ENCODE results near the gene RAD50. TPM values are rescaled to one million over a fixed set of nuclear protein-coding genes. Genes with fewer than 3 reads are reported as not detected.

RAD50 gene
- total and polyA plus RNA-seq, 2 of the 4 experiments (the other 2 are of a cell fraction) = 5.2 to 6.2 TPM

DNA sequence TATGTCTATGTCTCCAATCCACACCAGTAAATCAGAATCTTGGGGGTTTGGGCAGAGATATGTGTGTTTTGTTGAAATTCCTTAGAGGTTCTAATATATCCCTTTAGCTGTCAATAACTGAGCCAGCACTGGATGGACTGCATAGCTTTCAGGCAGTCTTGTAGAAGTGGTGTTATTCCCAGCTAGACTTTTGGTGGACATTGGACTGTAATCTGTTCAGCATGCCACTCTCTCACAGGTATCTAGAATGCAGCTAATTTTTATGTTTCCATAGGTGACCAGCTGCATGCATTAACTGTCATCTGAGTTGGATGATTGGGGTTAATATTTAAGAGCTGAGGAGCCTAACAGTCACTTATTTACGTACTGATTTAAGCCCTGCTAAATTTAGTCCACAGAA is 56.1 kb downstream of the RAD50 start:
- no peak overlapping the region for H3K27ac ChIP-seq (ENCODE audit: insufficient read depth, low read length)
- no peak overlapping the region for H3K9ac ChIP-seq (ENCODE audit: low read depth, low read length)
- H3K79me1 ChIP-seq (ENCODE audit: low read depth in 1 of 2, low read length in 2 of 2) = no peaks in the 10 kb centered on the region
- DNase-seq = no peak
- H3K56ac ChIP-seq (ENCODE audit: extremely low read depth, insufficient read depth, low read length) = no peak overlapping the region
- no peak overlapping the region for H3K4me3 ChIP-seq (ENCODE audit: insufficient read depth, low read depth, low read length)
- ChIA-PET POLR2A (ENCODE audit: unreplicated experiment) (no interaction called here), CTCF (no interaction called here)
- H2BK20ac ChIP-seq (ENCODE audit: low read depth, low read length) = no peak overlapping the region
- intact Hi-C loops (cut with micrococcal nuclease) = loop anchor here (5.0 kb wide), 2 partner anchors 41 to 94 kb away; no protein-coding TSS in a partner anchor
- no TSS peak for BruUV-seq (replicated peaks)
- no CpG with 5 or more reads among the region's 1 CpG for WGBS, 2 experiments (ENCODE audit: extremely low coverage in 2 of 2, insufficient read length in 1 of 2)
- ATAC-seq (ENCODE audit: low read depth) = no peak
- no peak overlapping the region for H3K18ac ChIP-seq (ENCODE audit: low read depth, low read length)
- no peaks in the 10 kb centered on the region for H3K9me1 ChIP-seq (ENCODE audit: insufficient read depth, low read length)
- TF ChIP-seq RCOR1 (IDR thresholded peaks at IDR 0.05; ENCODE audit: insufficient replicate concordance, low read length) (no peak), RFX5 (IDR thresholded peaks at IDR 0.05; ENCODE audit: low read depth, low read length) (no peak), FOS (IDR thresholded peaks at IDR 0.05; ENCODE audit: low read depth, low read length) (no peak), BHLHE40 (IDR thresholded peaks at IDR 0.05; ENCODE audit: low read depth, low read length) (no peak), MAZ (IDR thresholded peaks at IDR 0.05; ENCODE audit: borderline replicate concordance, low read depth, low read length) (no peak), MXI1 (IDR thresholded peaks at IDR 0.05; ENCODE audit: borderline replicate concordance, low read depth, low read length) (no peak), MAFK (IDR thresholded peaks at IDR 0.05; ENCODE audit: low read depth, low read length) (no peak)
- H3K4me1 ChIP-seq (ENCODE audit: control insufficient read depth, insufficient read depth, low read length) = no peaks in the 10 kb centered on the region
- H2AK9ac ChIP-seq (replicated peaks; ENCODE audit: low read depth, low read length, poor library complexity) = no peak overlapping the region
- H3K27me3 ChIP-seq (ENCODE audit: control insufficient read depth, insufficient read depth, low read length) = no peaks in the 10 kb centered on the region
- in situ Hi-C loops (cut with MboI; ENCODE audit: low sequenced_read_pairs) = no loop called here
- H4K20me1 ChIP-seq (ENCODE audit: insufficient read depth, low read length) = no peaks in the 10 kb centered on the region
- H2BK120ac ChIP-seq (ENCODE audit: low read depth, low read length) = no peak overlapping the region
- H2AK5ac ChIP-seq (ENCODE audit: low read depth, low read length) = no peak overlapping the region
- no peaks in the 10 kb centered on the region for H3K9me3 ChIP-seq (ENCODE audit: control insufficient read depth, insufficient read depth, low read length)
- no peak overlapping the region for H3K4ac ChIP-seq (ENCODE audit: low read depth, low read length)
- H2BK5ac ChIP-seq (ENCODE audit: low read depth, low read length, poor library complexity, severe bottlenecking) = no peak overlapping the region
- H2AFZ ChIP-seq (replicated peaks; ENCODE audit: low read length, poor library complexity) = no peak overlapping the region
- H4K91ac ChIP-seq (ENCODE audit: insufficient read depth, low read depth, low read length) = no peak overlapping the region
- dilution Hi-C loops (cut with HindIII; ENCODE audit: low sequenced_read_pairs, unreplicated experiment) = no loop called here
- peaks cover 13% of the 10 kb centered on the region; the same call in 1 of the 2 replicates for H3K36me3 ChIP-seq (ENCODE audit: control insufficient read depth, insufficient read depth, low read length)
- H4K8ac ChIP-seq (ENCODE audit: low read depth in 2 of 2, low read length in 2 of 2) = no peak overlapping the region
- no peak overlapping the region for H3K4me2 ChIP-seq (ENCODE audit: low read depth, low read length)
- H4K5ac ChIP-seq (ENCODE audit: low read depth, low read length) = no peak overlapping the region
- no peak overlapping the region for H3K14ac ChIP-seq (replicated peaks; ENCODE audit: low read depth, low read length)
- H2BK15ac ChIP-seq (ENCODE audit: low read depth, low read length) = no peak overlapping the region
- no peak overlapping the region for H3K23ac ChIP-seq (ENCODE audit: low read depth, low read length)

Data from IMR-90 (cell line).